Jurkat, Clone E6-1 (cell line): ENCODE data around the gene PCSK2.

ENCODE experiments used
- DNase-seq: peaks from one replicate; pipeline ENCODE4 v3.0.0-alpha.2; 2011; ENCODE audit warnings: low read depth, low spot score
- H3K4me3 ChIP-seq: 2 replicates; pipeline ENCODE4 v1.5.1; 2011; ENCODE audit warnings: mild to moderate bottlenecking, low read length, control low read depth, moderate library complexity

Gene PCSK2

DNA sequence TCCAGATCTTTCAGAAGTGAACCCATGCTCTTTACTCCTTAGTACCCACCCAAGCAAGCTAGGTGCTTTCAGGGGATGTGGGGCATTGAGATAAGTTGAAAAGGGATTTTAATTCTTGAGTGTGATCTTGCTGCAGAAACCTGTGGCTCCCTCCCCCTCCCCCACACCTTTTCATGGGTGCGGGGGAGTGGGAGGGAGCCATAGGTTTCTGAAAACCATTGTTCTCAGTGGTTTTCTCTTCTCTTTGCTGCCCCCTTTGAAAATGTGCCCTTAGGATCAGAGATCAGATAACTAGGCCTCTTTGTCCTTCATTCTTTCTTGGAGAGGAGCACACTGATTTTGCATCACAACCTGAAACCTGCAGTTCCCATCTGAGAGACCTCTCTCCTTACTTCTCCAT is 2.4 kb downstream of the PCSK2 start:
- no peak for DNase-seq
- H3K4me3 ChIP-seq = no peak overlapping the region

DNA sequence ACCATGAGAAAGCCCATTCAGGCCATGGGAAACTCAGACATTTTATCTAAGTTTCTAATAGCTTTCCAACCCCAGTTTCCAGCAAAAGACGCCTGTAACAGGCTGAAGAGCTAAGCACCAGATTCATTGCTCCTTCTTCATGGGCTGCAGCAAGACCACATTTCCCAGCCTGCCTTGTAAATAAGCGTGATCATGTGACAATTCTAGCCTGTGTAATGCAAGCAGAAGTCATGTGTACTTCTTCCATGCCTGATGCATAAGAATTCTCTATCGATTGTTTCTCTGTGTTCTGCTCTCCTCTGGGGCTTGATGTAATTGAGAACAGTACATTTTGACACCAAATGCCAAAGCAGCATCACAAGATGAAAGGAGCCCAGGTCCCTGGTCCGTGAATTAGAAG is 6.8 kb downstream of the PCSK2 start:
- H3K4me3 ChIP-seq = no peak overlapping the region
- no peak for DNase-seq

DNA sequence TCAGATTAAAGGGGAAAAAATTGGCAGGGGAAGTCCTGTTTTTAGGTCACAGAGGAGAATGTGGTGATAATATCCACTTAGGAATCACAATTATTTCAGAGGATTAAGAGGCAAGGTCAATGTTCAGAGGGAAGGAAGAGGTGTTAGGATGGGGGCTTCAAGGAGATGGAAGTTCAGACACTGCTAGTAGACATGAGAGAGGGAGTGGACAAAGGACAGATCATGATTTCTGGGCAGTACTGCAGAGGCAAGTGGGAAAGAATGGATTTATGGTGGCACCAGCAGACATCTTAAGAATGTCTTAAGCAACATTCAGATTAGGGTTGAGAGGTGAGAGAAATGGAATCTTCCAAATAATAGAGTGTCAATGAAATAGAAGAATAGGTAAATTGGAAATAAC is 9.9 kb downstream of the PCSK2 start:
- no peak overlapping the region for H3K4me3 ChIP-seq
- no peak for DNase-seq

DNA sequence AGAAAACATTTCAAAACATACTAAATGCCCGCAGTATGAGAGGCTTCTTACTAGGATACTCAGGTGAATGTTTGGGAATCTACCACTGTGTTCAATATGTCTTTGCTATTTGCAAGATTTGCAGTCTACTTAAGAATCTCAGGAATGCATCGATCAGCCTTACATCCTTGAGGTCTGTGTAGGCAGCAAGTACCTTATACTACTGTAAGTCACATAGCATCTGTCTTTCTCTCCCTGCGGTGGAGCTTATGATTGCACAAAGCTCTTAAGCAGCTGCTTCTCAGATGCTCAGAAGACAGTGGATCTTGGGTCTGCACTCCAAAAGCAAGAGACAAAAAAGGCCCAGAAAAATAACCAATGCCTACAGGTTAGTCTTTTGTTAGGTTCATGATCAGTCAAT is 21.4 kb downstream of the PCSK2 start:
- H3K4me3 ChIP-seq = no peak overlapping the region
- DNase-seq = no peak

DNA sequence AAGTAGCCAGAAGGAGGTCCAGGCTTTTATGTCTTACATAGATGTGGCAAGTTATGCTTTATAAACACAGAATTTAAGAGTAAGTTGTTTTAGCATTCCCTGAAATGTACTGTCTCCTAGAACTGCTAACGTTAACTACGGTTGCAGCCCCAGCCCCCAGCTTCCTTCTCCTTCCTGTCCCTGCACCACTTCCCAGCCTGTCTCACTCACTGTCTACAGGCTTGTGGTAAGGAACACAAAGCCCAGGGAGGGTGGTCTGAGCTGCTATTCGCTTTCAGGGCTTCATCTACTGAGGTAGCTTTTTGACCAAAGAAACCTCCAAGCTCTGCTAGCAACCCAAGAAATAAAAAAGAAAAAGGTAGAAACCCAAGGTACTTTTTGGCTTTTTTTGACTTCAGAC is 35.9 kb downstream of the PCSK2 start:
- no peak overlapping the region for H3K4me3 ChIP-seq
- peak; percentile 5 for DNase-seq

DNA sequence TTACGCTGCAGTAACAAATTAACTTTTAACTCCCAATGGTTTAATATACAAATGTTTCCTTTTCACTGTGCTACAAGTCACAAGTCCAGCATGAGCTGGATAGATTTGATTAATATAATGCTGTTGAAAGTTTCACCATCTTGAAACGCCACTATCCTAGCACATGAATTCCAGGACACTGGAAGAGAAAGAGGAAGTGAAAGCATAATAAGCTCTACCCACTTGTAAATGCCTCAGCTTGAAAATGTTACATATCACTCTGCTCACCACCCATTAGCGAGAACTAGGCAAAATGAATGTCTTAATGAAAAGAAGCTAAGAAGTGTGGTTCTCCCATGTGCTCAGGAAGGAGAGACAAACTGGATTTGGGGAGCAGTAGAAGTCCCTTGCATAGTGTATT is 46.9 kb downstream of the PCSK2 start:
- DNase-seq = no peak
- H3K4me3 ChIP-seq = no peak overlapping the region

DNA sequence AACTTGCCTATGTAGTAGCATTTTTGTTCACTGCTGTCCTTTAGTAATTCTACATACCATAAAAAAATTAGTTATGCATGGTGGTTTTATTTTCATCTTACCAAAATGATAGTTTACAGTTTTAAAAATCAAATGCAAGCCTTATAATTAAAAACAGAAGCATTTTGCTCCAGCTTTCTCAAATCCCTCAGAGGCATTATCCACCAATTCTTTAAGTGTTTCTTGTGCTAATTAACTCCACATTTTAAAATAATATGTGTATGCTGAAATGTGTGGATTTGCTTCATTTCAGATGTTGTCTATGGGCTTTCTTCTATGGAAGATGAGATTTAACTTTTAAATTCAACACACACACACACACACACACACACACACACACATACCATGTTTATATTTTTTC is 49.3 kb downstream of the PCSK2 start:
- no peak overlapping the region for H3K4me3 ChIP-seq
- DNase-seq = no peak

DNA sequence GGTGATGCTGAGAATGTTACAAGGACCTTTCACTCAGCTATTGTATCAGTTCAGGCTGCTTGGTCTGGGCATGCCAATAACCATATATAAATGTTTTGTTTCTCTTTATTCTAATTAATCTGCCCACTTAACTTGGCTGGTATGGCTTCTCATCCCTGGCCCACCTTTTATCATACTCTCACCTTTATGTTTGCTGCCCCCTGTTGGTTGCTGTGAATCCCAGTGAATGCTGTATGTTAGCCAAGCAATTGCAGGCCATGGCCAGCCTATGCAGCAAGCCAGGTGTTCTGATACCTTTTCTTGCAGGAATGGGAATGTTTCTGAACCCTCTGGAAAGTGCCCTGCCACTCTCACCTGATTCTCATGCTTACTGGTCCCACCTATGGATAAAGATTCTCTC is 54.6 kb downstream of the PCSK2 start:
- DNase-seq = peak; percentile 36
- no peak overlapping the region for H3K4me3 ChIP-seq

DNA sequence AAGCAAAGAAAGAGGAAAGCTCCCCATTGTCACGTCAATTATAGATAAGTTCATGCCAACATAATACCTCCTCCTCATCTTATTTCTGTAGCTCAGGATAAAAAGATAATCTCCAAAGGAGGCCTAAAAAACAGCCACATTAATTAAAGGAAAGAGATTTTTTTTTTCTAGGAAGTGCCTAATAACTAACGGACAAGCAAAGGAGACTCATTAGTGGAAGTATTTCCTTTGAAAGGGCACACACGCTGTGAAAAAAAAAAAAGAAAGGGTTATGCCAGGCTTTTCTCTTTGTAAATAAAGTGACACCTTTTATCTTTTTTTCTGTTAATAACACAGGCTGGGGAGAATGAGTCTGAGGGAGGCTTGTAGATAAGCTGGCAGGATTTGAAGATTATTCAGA is 55.7 kb downstream of the PCSK2 start:
- H3K4me3 ChIP-seq = no peak overlapping the region
- DNase-seq = no peak

DNA sequence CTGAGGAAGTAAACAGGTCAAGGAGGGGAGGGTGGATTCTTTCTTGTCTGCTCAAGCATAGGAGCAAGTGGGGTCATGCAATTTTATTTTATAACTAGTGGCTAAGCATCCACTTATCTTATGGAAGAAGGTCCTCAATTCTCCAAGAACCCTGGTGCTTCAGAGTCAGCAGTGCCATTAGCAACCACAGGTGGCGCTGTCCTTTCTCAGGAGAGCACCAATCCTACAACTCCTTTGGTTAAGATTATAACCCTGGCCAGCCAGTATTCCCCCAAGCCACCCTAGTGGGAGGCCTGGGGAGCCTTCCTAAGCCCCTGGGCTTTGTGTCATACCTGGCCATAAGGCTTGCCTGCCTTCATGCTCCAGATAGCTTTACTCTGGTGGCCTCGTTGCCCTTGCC is 60.7 kb downstream of the PCSK2 start:
- DNase-seq = no peak
- no peak overlapping the region for H3K4me3 ChIP-seq

DNA sequence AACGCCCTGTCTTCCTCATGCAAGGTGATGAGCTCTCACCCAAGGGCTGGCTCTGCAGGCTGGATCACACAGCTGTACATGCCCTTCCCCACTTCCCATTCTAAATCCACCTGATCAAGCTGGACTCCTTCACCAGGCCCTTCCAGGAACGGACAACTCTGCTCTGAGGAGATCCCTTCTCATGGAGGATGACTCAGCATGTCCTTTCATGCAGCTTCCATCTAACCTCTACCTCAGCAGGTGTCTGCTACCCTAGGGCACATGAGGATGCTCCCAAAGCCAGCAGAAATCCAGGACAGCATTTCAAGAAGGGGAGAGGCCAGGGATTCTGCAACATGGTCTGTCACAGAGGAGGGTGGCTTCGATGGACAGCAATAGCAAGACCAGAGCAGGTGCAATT is 61.2 kb downstream of the PCSK2 start:
- no peak overlapping the region for H3K4me3 ChIP-seq
- no peak for DNase-seq

DNA sequence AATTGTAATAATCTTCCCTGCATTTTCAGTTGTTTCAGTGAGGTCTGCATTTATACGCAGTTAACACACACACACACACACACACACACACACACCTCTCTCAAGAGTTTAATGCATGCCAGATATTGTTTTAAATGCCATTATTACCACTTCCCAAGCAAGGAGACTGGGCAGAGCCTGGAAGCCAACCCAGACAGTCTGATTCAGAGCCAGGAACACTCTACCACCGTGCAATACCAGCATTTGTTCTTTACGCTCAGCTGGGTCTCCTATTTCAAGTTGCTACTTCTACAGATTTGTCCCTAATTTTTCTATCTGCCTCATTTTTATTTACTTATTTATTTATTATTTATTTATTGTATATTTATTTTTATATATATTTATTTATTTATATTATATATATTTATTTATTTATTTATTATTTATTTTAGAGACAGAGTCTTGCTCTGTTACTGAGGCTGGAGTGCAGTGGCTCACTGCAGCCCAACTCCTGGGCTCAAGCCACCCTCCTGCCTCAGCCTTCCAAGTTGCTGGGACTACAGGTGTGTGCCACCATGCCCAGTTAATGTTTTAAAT is 68.4 kb downstream of the PCSK2 start:
- DNase-seq = no peak
- H3K4me3 ChIP-seq = no peak overlapping the region

DNA sequence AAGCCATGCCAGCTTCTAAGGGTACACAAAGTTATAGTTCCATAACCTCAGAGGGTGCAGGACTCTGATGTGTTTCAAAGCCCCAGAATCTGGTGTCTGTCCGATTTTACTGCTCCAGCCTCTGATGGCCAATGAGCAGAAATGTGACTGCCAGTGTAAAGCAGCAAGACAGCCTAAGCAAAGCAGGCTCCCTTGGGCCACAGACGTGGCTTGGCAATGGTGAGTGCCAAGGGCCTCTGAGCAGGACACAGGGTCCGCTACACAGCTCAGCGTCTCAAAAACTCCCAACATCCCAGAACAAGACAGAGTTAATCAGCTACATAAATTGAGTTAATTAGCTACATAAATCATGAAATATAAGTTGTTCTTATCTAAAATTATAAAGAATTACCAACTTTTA is 69.2 kb downstream of the PCSK2 start:
- H3K4me3 ChIP-seq = no peak overlapping the region
- no peak for DNase-seq

DNA sequence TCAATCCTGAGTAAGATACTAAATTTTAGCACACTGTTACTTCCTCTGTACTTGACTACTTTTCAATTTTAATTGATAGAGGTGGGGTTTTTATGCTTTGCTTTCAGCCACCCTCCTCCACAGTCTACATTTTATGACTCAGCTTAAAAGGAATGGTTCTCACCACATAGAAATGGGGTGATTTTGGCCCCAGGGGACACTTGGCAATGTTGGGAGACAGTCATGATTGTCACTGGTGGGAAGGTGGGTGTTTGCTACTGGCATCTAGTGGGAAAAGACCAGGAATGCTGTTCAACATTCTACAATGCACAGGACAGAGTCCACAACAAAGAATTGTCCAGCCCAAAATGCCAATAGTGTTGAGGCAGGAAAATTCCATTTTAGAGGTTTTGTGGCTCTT is 71.3 kb downstream of the PCSK2 start:
- no peak overlapping the region for H3K4me3 ChIP-seq
- DNase-seq = no peak

DNA sequence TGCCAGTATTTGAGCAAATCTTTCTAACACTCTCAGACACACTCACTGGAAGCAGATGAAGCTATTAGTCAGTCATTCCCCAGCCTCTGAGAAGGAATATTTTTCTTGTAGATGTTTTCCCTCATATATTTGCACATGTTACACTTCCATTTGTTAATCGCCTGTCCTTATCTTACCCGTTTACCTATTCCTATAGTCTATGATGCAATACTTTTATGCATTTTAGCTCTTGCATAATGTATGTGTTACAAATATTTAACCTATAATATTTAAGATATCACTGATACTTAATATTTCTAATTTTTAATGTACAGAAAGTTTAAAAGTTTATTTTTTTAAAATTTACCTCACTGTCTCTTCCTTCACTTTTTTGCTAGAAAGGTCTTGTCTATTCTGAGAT is 71.9 kb downstream of the PCSK2 start:
- DNase-seq = no peak
- H3K4me3 ChIP-seq = no peak overlapping the region

DNA sequence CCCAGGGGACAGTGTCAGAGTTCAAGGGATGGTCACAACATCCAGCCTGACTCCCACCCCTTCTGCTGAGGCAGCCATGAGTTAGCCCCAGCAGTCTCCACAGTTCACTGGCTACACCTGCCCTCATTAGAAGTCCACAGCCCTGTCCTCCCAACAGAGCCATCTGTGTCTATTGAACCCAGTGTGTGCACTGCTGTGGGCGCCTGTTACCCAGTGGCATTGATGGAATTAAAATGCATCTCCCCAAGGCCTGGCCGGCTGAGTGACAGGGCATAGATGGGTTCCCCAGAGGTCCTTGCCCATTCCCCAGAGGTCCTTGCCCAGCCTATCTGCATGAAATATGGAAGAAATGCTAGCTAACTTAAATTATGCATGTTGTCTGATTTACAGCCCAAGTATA is 73.3 kb downstream of the PCSK2 start:
- H3K4me3 ChIP-seq = no peak overlapping the region
- DNase-seq = no peak

DNA sequence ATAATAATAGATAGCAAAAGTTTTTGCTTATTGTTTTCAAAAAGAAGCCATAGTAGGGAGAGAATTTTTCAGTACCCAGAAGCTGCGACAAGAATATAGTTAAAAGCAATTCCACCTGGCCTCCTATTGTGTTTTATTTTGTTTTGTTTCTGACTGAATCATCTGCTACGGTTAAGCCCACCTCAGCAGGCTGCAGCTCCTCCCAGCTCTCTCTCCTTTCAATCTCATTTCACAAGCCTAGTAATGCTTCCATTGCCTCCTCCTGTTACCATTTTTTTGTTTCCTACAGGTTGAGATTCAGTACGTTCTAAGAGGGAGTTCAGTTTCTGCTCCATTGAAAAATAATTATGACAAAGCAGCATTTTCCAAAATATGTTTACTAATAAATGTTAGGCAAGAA is 77.9 kb downstream of the PCSK2 start:
- H3K4me3 ChIP-seq = no peak overlapping the region
- DNase-seq = no peak

DNA sequence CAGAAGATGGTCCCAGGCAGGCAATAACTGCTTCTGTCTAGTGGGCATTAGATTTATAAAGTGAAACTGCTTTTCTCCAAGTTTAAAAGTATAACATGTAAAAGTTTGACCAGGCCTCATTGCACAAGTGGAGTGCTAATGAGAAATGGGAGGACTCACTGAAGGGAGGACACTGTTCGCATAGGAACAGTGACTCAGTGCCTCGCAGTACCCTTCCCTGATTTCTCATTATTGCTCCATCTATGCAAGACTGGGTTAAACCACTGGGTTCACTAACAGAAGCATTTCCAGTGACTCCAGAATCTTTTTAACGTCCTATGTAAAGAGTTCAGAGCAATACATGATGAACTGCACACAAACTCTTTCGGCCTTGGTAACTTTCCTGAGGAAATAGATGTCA is 79.6 kb downstream of the PCSK2 start:
- H3K4me3 ChIP-seq = no peak overlapping the region
- no peak for DNase-seq

DNA sequence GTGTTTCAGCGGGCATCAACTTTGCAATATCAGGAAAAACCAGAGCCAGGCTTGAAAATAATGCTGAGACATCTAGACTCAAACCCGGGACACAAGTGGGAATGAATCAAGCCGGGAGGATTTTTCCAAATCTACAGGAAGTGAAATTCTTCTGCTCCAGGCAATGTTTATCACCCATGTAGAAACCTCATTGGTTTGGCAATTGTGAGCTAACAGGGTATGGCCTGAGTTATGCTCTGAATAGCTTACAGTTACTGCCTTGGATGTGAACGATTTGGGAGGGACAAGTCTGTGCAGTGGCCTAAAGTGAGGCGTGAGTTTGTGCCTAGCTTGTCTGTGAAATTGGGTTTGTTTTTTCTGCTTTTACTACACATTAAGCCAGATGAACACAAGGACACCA is 87.4 kb downstream of the PCSK2 start:
- no peak for DNase-seq
- no peak overlapping the region for H3K4me3 ChIP-seq

DNA sequence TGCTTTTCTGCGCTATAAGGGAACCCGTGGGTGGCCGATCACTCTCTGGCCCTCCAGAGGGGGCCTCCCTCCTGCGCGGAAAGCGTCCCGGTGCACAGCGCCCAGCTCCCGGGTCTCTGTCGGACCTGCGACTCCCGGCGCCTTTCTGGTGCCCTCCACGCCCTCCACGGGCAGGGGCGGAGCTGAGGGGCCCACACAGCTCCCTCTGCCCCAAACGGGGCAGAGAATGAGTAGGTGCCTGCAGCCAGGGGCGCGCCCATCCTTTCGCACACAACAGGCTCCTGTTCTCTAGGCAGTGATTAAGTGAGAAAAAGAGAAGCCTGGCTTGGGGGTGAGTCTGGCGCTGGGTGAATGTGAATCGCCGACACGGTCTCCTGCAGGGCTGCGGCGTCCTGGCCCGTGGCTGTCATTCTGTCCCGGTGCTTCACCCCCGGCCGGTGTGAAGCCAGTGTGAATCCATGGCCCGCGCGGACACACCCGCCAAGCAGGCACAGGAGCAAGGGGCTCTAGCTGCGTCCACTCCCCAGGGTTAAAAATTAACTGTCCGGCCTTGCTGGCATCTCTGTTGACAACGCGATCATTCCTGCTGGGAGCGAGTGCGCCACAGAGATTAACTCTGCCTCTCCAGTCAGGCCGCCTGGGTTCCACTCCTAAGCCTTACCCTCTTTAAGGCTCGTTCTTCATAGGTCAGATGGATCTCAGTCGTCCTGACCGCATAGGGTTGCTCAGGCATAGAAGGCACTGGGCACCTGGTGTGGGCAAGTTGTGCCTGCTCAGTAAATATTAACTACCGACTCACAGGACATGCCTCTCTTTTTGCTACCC is 88.8 kb downstream of the PCSK2 start:
- no peak overlapping the region for H3K4me3 ChIP-seq
- DNase-seq = no peak

DNA sequence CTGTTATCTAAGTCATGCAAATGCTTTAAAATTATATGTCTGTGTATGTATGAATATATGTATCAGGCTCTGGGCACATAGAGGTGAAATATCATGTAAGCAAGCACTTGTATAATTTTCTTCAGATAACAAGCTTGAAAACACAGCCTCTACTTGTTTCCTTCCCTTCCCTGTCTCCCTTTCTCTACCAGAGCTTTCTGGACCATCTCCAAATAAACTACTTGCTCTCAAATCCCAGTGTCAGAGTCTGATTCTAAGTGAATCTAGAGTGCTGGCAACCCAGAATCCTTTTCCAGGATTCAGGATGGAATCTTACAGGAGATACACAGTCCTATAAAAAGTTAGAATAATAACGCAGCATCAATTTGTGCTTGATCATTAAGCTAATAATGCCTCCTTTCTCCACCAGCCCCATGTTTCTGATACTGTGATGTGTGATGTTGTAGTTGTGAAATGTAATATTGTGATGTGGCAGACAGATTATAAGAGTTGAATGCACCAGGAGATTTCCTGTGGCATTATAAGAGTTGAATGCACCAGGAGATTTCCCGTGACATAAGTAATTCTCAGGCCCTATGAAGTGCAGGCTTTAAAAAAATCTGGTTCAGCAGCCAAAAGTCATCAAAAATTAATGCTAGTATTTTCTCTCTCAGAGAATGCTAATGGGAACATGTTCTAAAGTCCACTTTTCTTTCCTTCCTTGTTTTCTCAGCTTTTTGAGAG is 89.6 kb downstream of the PCSK2 start:
- no peak for DNase-seq
- no peak overlapping the region for H3K4me3 ChIP-seq
